ENCODE measurements around the gene TMEM79. TPM values are rescaled to one million over a fixed set of nuclear protein-coding genes. Genes with fewer than 3 reads are reported as not detected.

TMEM79 gene
- total RNA-seq, 1 experiment from 2014 or later, result 5.0 TPM

Other genes starting within 250 kb of the TMEM79 start
- gene UBQLN4, start 230.5 kb upstream of the TMEM79 start, total RNA-seq (2014; rRNA removed; shearing (Covaris generic)), result 29.5 and 30.0 TPM in 2 replicates
- gene LAMTOR2, start 229.5 kb upstream of the TMEM79 start, total RNA-seq (2014; rRNA removed; shearing (Covaris generic)), result 20.1 and 42.3 TPM in 2 replicates
- not detected in 2 replicates for gene RAB25, start 223.2 kb upstream of the TMEM79 start, total RNA-seq (2014; rRNA removed; shearing (Covaris generic))
- gene MEX3A, start 201.9 kb upstream of the TMEM79 start, total RNA-seq (2014; rRNA removed; shearing (Covaris generic)), result 21.0 and 21.2 TPM in 2 replicates
- gene LMNA, start 169.6 kb upstream of the TMEM79 start, total RNA-seq (2014; rRNA removed; shearing (Covaris generic)), result 314 and 341 TPM in 2 replicates
- gene SEMA4A, start 130.7 kb upstream of the TMEM79 start, total RNA-seq (2014; rRNA removed; shearing (Covaris generic)), result 1.8 and 2.0 TPM in 2 replicates
- 7.3 and 11.9 TPM in 2 replicates for gene SLC25A44, start 90.2 kb upstream of the TMEM79 start, total RNA-seq (2014; rRNA removed; shearing (Covaris generic))
- gene PMF1, start 71.3 kb upstream of the TMEM79 start, total RNA-seq (2014; rRNA removed; shearing (Covaris generic)), result 97.2 and 127 TPM in 2 replicates
- not detected in 2 replicates for gene BGLAP, start 42.1 kb upstream of the TMEM79 start, total RNA-seq (2014; rRNA removed; shearing (Covaris generic))
- gene PAQR6, start 36.3 kb upstream of the TMEM79 start, total RNA-seq (2014; rRNA removed; shearing (Covaris generic)), result 0.07 and 2.0 TPM in 2 replicates
- 46.3 and 73.5 TPM in 2 replicates for gene SMG5, start 1.5 kb upstream of the TMEM79 start, total RNA-seq (2014; rRNA removed; shearing (Covaris generic))
- gene GLMP, start 11.4 kb downstream of the TMEM79 start, total RNA-seq (2014; rRNA removed; shearing (Covaris generic)), result 0.92 and 3.3 TPM in 2 replicates
- not detected in 2 replicates for gene VHLL, start 15.0 kb downstream of the TMEM79 start, total RNA-seq (2014; rRNA removed; shearing (Covaris generic))
- 936 and 1,057 TPM in 2 replicates for gene CCT3, start 54.0 kb downstream of the TMEM79 start, total RNA-seq (2014; rRNA removed; shearing (Covaris generic))
- not detected in 2 replicates for gene TSACC, start 54.2 kb downstream of the TMEM79 start, total RNA-seq (2014; rRNA removed; shearing (Covaris generic))
- gene RHBG, start 84.9 kb downstream of the TMEM79 start, total RNA-seq (2014; rRNA removed; shearing (Covaris generic)), result 0.06 and 3.5 TPM in 2 replicates
- 5.5 and 7.3 TPM in 2 replicates for gene MEF2D, start 216.4 kb downstream of the TMEM79 start, total RNA-seq (2014; rRNA removed; shearing (Covaris generic))

Data from G401 (cell line).